Activated naive CD4-positive, alpha-beta T cell treated with anti-CD3 and anti-CD28 coated beads, Interleukin-2, amount 50 U/mL, for 16 hours (primary cell): ENCODE results near the gene POLR2L.

Experiments used
- DNase-seq: peaks from one replicate; pipeline ENCODE4 v3.0.0-alpha.2; 2020

The POLR2L gene

DNA sequence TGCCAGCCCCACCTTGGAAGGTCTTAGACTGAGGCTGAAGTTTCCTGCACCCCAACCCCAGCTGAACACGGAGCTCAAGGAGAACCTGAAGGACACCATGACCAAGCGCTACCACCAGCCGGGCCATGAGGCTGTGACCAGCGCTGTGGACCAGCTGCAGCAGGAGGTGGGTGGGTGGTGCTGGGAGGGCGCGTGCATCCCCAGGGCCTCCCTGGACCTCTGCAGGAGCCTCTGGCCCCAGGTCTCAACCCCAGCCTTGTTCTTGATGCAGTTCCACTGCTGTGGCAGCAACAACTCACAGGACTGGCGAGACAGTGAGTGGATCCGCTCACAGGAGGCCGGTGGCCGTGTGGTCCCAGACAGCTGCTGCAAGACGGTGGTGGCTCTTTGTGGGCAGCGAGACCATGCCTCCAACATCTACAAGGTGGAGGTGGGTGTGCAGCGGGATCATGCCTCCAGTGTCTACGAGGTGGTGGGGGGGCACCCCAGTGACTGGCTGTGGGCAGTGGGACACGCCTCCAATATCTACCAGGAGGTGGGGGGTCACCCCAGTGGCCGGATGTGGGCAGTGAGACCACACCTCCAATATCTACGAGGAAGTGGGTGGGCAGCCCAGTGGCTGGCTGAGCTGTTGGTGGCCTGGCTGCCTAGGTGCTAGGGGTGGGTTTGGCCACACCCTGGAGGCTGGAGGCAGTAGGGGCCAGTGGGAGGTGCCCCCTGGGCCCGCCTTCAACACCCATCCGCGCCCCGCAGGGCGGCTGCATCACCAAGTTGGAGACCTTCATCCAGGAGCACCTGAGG lies 4.9 kb downstream of the POLR2L start:
- no peak for DNase-seq

DNA sequence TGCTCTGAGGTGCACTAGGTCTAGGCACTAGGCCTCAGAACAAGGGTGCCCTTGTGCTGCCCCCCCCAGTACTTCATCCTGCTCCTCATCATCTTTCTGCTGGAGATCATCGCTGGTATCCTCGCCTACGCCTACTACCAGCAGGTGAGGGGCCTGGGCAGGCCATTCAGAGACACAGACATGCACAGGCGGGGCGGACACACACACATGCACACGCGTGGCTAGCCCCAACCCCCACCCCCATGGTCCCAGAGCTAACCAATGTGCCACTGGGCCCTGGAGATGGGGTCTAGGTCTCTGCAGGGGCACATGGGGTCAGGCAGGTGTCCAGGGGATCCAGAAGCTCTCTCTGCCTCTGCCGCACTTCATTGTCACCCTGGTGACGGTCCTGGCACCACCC lies 5.6 kb downstream of the POLR2L start:
- no peak for DNase-seq

DNA sequence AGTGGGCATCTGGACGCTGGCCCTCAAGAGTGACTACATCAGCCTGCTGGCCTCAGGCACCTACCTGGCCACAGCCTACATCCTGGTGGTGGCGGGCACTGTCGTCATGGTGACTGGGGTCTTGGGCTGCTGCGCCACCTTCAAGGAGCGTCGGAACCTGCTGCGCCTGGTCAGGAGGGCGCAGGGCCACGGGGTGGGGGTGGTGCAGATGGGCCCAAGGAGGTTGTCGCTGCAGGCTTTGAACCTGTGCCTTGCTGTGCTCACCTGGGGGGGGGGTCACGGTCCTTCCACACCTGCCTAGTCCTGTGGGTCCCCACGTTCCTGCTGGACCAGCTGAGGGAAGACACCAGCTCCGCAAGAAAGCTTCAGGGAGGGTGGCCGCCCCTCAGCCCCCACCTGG lies 6.1 kb downstream of the POLR2L start:
- DNase-seq, result no peak

DNA sequence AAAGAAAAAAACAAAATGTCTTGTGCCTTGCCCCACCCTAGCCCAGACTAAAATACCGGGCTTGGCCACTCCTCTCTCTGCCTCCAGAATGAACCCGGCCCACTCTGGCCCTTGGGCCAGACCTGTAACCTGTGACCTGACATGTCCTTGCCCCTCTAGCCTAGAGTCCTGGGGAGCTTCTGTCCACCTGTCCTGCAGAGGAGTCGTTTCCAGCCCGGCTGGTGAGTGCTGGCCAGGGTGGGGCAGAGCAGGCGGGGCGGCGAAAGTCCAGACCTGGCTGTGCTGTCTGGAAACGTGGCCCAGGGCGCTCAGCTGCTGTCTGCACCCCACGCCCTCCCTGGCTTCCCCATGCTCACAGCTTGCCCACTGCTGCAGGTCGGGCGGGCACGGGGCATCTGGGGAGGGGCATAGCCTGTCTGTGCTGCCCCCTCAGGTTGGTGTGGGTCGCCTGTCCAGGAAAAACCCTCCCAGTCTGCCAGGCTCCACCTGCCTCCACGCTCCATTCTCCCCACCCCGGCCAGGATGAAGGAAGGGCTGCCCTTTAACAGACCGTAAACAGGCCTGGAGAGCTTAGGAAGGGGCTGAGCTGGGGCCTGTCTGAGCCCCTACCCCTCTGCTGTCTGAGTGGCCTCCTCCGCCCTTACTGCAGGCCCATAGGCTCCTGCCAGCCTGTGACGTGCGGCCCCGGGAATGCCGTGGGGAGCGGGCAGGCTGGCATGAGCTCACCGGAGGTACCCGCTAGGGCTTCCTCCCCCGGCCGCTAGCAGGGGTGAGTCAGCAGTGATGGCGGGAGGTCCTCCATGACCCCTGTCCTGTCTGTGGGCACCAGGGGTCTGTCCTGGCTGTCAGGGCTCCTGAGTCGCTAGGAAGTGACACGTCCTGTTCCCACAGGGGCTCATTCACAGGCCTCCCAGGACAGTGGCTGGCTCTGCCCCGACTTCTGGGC lies 7.7 kb downstream of the POLR2L start:
- no peak for DNase-seq

DNA sequence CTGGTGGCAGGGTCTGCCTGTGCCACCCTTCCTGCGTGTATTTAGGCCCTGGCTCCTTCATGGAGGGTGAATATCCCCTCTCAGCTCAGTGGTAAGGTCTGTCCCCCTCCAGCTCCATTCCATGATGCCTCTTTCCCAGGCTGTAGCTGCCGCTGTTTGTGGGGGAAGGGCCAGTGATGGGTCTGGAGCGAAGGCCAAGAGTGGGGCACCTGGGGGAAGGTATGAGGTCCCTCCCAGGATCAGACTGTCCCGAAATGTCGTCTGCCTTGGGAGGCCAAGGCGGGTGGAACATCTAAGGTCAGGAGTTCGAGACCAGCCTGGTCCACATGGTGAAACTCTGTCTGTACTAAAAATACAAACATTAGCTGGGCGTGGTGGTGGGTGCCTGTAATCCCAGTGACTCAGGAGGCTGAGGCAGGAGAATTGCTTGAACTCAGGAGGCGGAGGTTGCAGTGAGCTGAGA lies 8.4 kb downstream of the POLR2L start:
- no peak for DNase-seq

DNA sequence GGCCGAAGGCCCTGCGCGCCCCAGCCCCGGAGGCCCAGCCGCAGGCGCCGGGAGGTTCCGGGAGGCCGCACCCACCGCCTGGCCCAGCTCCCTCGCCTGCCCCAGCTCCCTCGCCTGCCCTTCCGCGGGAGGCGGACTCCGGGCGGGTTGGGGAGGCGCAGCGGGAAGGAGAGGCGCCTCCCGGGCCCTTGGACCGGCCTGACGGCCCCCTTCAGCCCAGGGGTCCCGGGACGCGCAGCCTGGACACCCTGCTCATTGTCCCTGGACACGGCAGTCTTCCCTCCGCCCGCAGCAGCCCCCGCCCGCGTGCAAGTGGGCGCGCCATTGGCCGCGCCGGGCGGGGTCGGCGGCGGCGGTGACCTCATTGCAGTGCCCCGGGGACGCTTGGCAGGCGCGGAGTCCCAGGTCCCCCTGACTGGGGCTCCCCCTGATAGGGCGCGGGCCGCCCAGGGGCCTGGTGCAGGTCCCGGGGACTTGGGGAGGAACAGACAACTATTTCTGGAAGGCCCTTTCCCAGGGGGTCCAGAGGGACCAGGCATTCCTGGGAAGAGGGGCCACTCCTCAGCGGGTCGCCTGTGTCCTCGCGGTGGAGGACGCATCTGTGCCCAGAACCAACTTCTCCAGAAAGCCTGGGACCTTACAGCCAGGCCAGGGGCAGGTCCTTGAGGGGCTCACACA lies 9.1 kb downstream of the POLR2L start:
- peak; percentile 35 for DNase-seq

DNA sequence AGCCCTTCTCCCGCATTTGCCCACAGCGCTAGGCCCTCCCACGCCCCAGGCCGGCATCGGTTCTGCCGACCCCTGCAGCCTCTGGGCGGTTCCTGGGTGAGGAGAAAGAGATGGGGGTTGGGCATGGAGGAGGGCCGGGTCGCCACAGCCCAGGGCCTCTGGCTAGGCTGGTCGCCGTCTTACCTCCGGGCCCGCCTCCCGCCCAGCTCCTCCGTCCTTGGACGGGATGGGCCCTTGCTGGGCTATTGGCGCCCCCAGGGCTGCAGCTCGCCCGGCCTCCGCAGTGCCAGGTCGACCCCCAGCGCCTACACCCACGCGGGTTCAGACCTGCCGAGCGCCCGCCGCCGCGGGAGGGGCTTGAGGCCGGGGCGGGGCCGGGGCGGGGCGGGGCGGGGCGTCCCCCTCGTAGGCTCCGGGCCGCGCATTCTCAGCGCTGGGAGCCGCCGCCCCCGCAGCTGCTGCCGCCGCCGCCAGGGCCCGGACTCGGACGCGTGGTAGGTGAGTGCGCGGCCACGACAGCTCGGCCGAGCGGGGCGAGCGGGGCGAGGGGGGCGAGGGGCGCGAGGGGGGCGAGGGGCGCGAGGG lies 9.7 kb downstream of the POLR2L start, which contains the start of gene CD151:
Gene CD151, plus strand, starts transcription at position 424 of the 585 bp plus-strand sequence. CDS start 3,118 bp downstream, outside the sequence.
- peak; percentile 42 for DNase-seq

DNA sequence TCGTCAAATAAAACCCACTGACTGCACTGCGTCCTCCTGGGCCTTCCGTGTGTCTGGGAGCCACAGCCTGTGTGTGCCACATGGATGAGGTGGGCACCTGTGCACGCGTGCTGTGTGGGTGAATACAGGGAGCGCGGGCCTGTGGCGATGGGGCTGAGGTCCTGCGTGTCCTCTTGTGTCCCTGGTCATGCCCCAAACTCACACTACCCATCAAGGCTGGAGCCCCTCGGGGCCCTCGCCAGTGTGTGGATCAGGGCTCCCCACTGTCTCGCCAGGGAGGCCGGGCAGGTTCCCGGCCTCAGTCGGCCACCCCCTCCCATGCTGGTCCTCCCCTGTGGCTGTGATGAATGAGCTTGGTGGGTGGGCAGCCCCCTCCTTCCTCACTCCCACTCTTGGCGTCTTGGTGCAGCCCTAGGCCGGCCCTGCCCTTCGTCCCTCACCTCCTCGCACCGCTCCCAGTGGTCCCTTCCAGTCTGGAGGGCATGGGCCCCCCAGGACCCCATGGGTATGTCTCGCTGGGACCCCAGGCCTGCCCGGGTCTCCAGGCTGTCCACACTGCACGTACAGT lies 10.3 kb downstream of the POLR2L start:
- no peak for DNase-seq

DNA sequence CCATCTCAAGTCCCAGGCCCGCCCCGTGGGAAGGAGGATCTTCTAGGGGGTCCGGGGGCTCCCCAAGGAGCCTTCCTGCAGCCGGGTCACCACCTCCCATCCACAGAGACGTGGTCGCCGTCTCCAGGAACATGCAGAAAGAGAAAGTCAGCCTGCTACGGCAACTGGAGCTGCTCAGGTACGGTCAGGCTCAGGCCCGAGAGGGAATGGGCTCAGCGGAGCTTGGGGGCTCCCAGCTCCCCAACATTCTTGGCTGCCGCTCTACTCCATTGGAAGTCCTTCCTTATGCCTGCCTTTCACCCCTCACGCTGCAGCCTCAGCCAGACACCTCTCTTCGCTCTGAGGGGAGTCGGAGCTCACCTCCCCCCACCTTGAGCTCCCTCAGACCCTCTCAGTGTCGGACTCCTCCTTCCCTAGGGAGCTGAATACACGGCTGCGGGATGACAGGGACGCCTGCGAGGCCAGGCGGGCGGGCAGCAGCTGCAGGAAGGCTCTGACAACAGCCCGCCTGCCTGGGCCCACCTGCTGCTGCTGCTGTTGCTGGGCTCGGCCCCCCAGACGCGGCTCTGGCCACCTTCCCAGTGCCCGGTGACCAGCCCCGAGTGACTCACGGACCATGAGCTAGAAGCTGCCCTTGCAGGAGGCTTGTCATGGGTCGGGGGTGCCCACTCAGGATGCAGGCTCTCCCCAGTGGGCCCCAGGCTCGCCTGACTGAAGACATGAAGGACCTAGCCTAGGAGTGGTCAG lies 11.0 kb downstream of the POLR2L start:
- DNase-seq, result no peak

DNA sequence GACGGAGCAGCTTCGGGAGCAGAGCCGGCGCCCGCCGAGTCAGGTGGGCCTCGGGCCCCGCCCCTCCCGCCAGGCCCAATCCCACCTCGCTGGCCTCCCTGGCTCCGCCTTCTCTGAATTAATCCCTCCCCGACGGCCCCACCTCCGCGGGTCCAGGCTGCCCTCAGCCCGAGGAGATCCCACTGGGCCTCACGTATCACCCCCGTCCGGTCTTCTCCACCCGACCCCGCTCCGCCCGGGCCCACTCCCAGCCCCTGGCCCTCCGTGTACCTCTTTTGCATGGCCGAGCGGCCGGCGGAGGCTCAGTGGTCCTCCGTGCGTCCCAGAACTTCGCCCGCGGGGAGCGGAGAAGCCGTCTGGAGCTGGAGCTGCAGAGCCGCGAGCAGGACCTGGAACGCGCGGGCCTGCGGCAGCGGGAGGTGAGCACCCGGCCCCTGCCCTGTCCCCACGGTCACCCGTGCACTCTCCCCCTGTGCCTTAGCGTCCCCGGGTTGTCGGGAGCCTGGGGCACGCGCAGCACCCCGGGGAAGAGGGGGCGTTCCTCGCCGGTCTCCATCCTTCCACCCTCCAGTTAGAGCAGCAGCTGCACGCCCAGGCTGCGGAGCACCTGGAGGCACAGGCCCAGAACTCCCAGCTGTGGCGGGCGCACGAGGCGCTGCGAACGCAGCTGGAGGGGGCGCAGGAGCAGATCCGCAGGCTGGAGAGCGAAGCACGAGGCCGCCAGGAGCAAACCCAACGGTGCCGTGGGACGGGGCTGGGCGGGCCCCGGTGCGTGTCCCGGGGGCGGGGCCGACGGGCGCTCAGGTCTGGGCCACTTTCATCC lies 11.8 kb downstream of the POLR2L start:
- peak; percentile 61 for DNase-seq

DNA sequence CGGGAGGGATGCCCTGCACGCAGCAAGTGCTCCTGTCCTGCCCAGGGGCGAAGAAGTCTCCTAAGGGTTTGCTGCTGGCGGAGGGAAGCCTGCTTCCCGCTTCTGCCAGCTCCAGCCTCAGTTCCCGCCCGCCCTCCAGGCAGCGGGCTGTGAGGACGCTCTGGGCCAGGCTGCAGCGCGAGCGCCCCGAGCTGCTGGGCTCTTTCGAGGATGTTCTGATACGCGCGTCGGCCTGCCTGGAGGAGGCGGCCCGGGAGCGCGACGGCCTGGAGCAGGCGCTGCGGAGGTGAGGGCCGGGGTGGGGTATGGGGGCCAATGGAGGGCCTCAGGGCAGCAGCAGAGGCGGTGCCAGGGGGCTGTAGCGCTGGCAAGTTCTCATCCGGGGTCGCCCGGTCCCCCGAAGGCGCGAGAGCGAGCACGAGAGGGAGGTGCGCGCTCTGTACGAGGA lies 12.5 kb downstream of the POLR2L start:
- DNase-seq, result no peak

DNA sequence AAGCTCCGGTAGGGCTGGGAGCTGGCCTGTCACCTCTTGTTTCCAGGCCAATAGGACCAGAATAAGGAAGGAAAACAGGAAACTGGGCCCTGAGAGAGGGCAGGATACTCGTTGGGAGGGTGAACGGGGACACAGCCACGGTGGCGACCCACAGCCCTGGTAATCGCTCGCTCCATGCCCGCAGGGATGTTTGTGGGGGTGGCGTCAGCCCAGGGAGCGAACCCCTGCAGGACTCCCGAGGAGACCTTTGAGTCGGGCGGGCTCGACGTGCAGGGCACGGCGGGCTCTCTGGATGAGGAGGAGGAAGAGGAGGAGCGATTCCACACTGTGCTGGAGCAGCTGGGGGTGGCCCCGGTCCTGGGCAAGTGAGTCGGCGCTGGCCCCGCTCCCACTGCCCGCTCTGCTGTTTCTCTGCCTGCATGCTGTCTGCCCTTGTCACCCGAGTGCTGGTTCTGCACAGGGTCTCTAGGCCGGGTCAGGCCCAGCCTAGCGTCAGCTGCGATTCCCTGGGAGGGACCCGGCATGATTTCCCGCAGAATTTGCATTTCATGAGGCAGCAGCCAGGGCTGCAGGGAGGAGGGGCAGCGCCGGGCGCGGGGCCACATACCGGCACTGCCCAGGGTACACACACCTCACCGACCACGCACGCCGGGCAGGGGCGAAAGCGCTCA lies 13.0 kb downstream of the POLR2L start:
- no peak for DNase-seq

DNA sequence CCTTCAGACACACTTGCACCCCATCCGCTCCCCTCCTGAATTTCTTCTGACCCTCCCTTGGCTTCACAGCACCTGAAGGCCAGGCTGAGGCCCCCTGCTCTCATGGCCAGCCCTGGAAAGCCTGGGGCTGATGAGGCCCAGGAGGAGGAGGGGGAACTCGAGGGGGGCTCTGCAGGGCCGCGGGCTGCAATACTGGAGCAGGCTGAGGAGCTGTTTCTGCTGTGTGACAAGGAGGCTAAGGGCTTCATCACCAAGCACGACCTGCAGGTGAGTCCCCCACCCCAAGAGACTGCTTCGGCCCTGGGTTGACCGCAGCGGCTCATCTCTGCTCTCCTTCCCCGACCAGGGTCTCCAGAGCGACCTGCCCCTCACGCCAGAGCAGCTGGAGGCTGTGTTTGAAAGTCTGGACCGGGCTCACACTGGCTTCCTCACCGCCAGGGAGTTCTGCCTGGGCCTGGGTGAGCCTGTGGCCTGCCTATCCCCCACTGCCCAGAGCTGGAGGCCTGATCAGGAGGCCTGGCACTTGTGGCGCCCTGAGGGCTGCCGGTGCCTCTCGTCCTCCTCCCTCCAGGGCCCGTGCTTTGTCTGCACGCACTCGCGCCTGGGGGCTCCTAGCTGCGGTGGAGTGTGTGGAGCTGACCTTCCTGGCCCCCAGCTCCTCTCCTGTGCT lies 13.7 kb downstream of the POLR2L start:
- no peak for DNase-seq

DNA sequence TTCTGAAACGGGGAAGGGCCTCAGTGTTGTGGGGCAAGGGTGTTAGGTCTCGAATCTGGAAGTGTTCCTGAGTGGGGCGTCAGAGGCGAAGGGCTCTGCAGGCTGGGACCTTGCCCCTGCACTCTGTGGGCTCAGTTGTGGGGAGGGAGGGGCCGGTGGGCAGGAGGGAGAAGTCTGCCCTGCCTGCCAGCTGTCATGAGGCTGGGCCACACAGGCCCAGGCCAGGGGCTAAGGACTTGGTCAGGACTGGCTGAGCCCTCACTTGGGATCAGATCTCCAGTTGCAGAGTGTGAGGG lies 14.5 kb downstream of the POLR2L start, which contains the start of gene CRACR2B:
Gene CRACR2B, plus strand, starts transcription at position 23 of the 296 bp plus-strand sequence. CDS start 689 bp downstream, outside the sequence.
- DNase-seq, result no peak

DNA sequence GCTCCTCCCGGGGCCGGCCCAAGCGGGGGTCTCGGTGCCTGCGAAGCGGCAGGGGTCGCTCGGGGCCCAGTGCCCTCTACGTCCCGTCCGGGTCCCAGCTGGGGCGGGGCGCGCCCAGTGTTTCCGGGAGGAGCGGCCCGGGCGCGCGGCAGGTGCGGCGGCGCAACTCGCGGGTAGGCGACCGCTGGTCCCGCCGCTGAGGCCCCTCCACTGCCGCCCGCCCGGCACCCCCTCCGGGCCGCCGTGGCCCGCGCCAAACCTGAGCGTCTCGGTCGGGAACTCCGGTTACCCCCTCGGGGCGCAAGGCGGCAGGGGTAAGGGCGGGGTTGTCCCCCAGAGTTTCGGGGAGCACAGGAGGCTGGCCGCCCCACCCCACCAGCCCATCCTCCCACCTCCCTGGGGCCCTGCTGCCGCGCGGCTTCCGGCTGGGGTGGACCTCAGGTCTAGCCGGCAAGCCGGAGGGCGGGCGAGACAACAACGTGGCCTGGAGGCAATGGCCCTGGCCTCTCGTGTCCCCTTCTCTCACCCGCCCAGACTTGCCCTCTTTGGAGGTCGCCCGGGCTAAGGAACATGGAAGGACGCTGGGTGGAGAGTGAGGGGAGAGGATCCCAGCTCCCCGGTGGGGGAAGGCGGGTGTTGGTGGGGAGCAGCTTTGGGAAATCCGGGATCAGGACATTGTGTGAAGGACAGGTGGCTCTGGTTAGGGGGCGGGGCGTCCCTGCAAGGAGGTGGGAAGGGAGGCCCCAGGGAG lies 15.0 kb downstream of the POLR2L start:
- no peak for DNase-seq

DNA sequence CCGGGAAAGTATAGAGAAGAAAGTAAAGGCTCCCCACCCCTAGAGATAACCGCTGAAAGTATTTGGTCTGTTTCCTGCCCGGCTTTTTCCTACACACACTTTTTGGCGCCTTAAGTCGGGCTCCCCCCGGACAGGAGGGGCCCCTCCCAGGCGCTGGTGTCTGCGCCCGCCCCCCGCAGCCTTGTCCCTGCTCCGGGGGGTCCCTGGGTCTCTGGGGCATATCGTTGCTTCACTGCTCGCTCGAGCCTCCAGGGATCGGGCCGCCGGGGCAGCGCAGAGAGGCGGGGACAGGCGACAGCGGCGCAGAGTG lies 15.5 kb downstream of the POLR2L start:
- no peak for DNase-seq

DNA sequence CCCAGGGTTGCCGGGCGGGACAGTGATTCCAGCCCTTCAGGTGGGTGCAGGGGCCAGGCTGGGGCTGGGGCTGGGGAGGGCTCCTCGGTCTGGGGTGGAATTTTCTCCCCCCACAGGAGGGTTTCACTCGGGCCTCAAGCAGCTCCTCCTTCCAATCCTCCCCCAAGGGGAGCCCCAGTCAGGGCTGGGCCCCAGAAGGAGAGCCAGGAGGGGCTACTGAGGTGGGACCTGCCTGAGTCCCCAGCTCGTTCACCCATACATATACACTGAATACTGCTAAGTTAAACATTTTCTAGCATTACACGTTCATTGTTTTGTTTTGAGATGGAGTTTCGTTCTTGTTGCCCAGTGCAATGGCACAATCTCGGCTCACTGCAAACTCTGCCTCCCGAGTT lies 16.1 kb downstream of the POLR2L start:
- DNase-seq, result no peak

DNA sequence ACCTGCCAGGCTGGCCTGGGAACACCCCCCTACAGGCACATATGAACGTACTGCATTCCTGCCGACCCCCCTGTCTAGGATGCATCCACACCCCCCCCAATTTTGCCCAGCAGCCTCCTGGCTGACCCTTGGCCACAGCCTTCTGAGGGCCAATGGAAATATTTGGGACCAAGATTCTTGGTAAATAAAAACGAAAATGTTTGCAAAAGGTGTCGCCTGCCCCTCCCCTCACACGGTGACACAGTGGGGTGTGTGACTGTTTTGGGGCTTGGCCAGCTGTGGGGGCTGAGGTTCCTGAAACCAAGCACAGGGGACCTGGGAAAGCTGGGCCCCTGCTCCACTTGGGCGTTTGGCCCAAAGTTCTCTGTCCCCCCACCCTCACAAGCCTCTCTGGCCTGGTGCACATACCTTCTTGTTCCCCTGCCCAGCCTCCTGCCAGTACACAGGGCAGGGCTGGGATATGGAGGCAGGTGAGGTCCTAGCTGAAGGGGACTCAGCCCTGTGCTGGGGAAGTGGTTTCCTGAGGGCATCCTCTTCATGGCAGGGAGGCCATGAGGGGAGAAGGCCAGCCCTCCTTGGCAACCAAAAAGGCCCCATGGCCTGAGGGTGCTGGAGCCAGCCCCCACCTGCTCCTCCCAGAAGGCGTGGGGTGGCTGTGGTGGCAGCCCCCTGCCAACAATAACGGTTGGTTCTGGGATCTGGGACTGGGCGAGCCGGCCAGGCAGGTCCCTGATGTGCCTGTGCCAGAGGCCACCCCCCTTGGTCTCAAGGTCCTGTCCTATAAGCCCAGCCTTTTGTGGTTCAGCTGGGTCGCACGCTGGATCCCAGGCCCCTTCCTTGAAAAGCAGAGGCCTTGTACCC lies 16.7 kb downstream of the POLR2L start:
- DNase-seq, result no peak
